NT2/D1 (cell line): Measurements from ENCODE around the gene FBLN2.

ENCODE experiments used
- DNase-seq: peaks from one replicate; pipeline ENCODE4 v3.0.0-alpha.2; 2011; ENCODE audit warnings: low read depth, low spot score
- H3K27me3 ChIP-seq: 2 replicates; pipeline ENCODE4 v1.6.0; 2011; ENCODE audit warnings: mild to moderate bottlenecking; ENCODE audit not compliant: insufficient read length, insufficient read depth
- H3K36me3 ChIP-seq: 2 replicates; pipeline ENCODE4 v1.6.1; 2011; ENCODE audit warnings: mild to moderate bottlenecking, low read length, mixed read lengths; ENCODE audit not compliant: insufficient read depth, insufficient read length
- H3K4me1 ChIP-seq: 2 replicates; pipeline ENCODE4 v1.5.1; 2011; ENCODE audit not compliant: insufficient read depth, insufficient read length
- H3K4me3 ChIP-seq: 2 replicates; pipeline ENCODE4 v1.5.1; 2011; ENCODE audit warnings: low read depth; ENCODE audit not compliant: insufficient read length
- H3K9ac ChIP-seq: 2 replicates; pipeline ENCODE4 v1.6.0; 2011; ENCODE audit warnings: low read depth; ENCODE audit not compliant: insufficient read length
- H3K9me3 ChIP-seq: 2 replicates; pipeline ENCODE4 v1.5.1; 2011; ENCODE audit warnings: mild to moderate bottlenecking, low read length; ENCODE audit not compliant: insufficient read depth
- SUZ12 ChIP-seq: IDR thresholded peaks from 2 replicates; pipeline ENCODE4 v1.6.1; 2011; ENCODE audit not compliant: insufficient read length, insufficient read depth; ENCODE audit errors: extremely low read depth
- YY1 ChIP-seq: IDR thresholded peaks from 2 replicates; pipeline ENCODE4 v1.6.1; 2011; ENCODE audit not compliant: insufficient read length, insufficient read depth
- ZNF274 ChIP-seq: IDR thresholded peaks from 2 replicates; pipeline ENCODE4 v1.6.1; 2011; ENCODE audit warnings: mild to moderate bottlenecking, low read depth, low read length

The FBLN2 gene

GRCh38 chr3:13553686-13554085 is 4.8 kb downstream of the FBLN2 start:
- Histone ChIP-seq H3K9me3 (no peaks in the 10 kb centered on the region), H3K4me3 (no peak overlapping the region), H3K4me1 (peaks cover 23% of the 10 kb centered on the region), H3K36me3 (peaks cover 7% of the 10 kb centered on the region), H3K27me3 (peaks cover 8% of the 10 kb centered on the region), H3K9ac (no peak overlapping the region)
- TF ChIP-seq YY1, result no peak
- no peak for TF ChIP-seq SUZ12
- TF ChIP-seq ZNF274, result no peak
- DNase-seq, result no peak

GRCh38 chr3:13555753-13556152 is 6.8 kb downstream of the FBLN2 start:
- no peak overlapping the region for H3K4me3 ChIP-seq
- no peaks in the 10 kb centered on the region for H3K27me3 ChIP-seq
- no peak overlapping the region for H3K9ac ChIP-seq
- H3K36me3 ChIP-seq, result peaks cover 7% of the 10 kb centered on the region
- no peak for DNase-seq
- no peaks in the 10 kb centered on the region for H3K9me3 ChIP-seq
- TF ChIP-seq ZNF274 (no peak), YY1 (no peak), SUZ12 (no peak)
- H3K4me1 ChIP-seq, result peaks cover 18% of the 10 kb centered on the region

- H3K9ac ChIP-seq, result no peak overlapping the region
Measured at GRCh38 chr3:13556207-13556606, 7.3 kb downstream of the FBLN2 start.

GRCh38 chr3:13556917-13557316 is 8.0 kb downstream of the FBLN2 start:
- Histone ChIP-seq H3K36me3 (peaks cover 4% of the 10 kb centered on the region), H3K27me3 (no peaks in the 10 kb centered on the region)

More at GRCh38 chr3:13556207-13556606, 7.3 kb downstream of the FBLN2 start:
- H3K4me3 ChIP-seq, result no peak overlapping the region
- H3K9me3 ChIP-seq, result no peaks in the 10 kb centered on the region
- H3K27me3 ChIP-seq, result no peaks in the 10 kb centered on the region
- DNase-seq, result no peak
- no peak for TF ChIP-seq ZNF274
- TF ChIP-seq YY1, result no peak
- no peak for TF ChIP-seq SUZ12
- peaks cover 4% of the 10 kb centered on the region for H3K36me3 ChIP-seq
- H3K4me1 ChIP-seq, result peaks cover 14% of the 10 kb centered on the region

GRCh38 chr3:13557417-13557816 is 8.5 kb downstream of the FBLN2 start:
- H3K4me3 ChIP-seq, result no peak overlapping the region
- H3K9ac ChIP-seq, result no peak overlapping the region
- H3K4me1 ChIP-seq, result peaks cover 9% of the 10 kb centered on the region
- no peak for DNase-seq
- H3K27me3 ChIP-seq, result no peaks in the 10 kb centered on the region
- peaks cover 4% of the 10 kb centered on the region for H3K36me3 ChIP-seq
- H3K9me3 ChIP-seq, result no peaks in the 10 kb centered on the region
- TF ChIP-seq SUZ12, result no peak
- no peak for TF ChIP-seq YY1
- no peak for TF ChIP-seq ZNF274

More at GRCh38 chr3:13556917-13557316, 8.0 kb downstream of the FBLN2 start:
- TF ChIP-seq SUZ12 (no peak), ZNF274 (no peak), YY1 (no peak)
- H3K9ac ChIP-seq, result peak overlapping the region; percentile 17
- peaks cover 12% of the 10 kb centered on the region for H3K4me1 ChIP-seq
- no peak for DNase-seq
- H3K9me3 ChIP-seq, result no peaks in the 10 kb centered on the region
- no peak overlapping the region for H3K4me3 ChIP-seq

- Histone ChIP-seq H3K4me1 (peaks cover 8% of the 10 kb centered on the region), H3K9me3 (no peaks in the 10 kb centered on the region), H3K4me3 (no peak overlapping the region), H3K9ac (no peak overlapping the region), H3K27me3 (no peaks in the 10 kb centered on the region), H3K36me3 (peaks cover 2% of the 10 kb centered on the region)
- no peak for TF ChIP-seq YY1
- DNase-seq, result no peak
Measured at GRCh38 chr3:13557926-13558325, 9.0 kb downstream of the FBLN2 start.

- Histone ChIP-seq H3K4me3 (no peak overlapping the region), H3K27me3 (no peaks in the 10 kb centered on the region), H3K9me3 (no peaks in the 10 kb centered on the region), H3K36me3 (peaks cover 4% of the 10 kb centered on the region), H3K4me1 (peaks cover 8% of the 10 kb centered on the region), H3K9ac (no peak overlapping the region)
- DNase-seq, result no peak
- TF ChIP-seq ZNF274, result no peak
- no peak for TF ChIP-seq SUZ12
- no peak for TF ChIP-seq YY1
Measured at GRCh38 chr3:13558651-13559050, 9.7 kb downstream of the FBLN2 start.
